ENCODE data around the gene EML5. TPM values are rescaled to one million over a fixed set of nuclear protein-coding genes. Genes with fewer than 3 reads are reported as not detected.

Gene EML5
- total and polyA plus RNA-seq, 2 experiments from 2014 or later, result 0.18 to 1.6 TPM

DNA sequence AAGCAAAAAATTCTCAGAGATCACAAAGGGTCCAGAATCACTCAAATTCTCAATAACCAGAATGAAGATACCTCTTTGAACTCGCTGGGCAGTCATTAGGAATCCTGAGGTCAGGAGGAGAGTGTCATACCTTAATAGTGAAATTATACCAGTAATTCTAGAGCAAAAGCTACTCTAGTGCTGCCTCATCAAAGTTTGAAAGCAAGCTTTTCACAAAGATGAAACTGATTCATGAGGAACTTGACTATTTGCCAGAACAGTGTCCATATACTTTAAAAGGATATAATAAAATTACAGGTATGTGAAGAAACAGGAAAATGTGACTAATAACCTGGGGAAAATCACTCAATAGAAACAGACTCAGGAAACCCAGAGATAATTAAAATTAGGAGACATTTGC is 44.5 kb downstream of the EML5 start (continued):
- no peak for TF ChIP-seq STAT1 (IDR thresholded peaks at IDR 0.05; ENCODE audit: unreplicated experiment)

GRCh38 chr14:88746052-88746451 is 46.7 kb downstream of the EML5 start:
- Mint-ChIP-seq H3K4me3 (no peak overlapping the region), H3K36me3 (ENCODE audit: low read depth) (no peaks in the 10 kb centered on the region), H3K27me3 (ENCODE audit: insufficient read depth, low read depth, poor library complexity) (no peaks in the 10 kb centered on the region), H3K9me3 (no peaks in the 10 kb centered on the region), H3K4me1 (no peaks in the 10 kb centered on the region), H3K27ac (no peak overlapping the region)
- Histone ChIP-seq H3K36me3 (ENCODE audit: insufficient read depth) (no peaks in the 10 kb centered on the region), H2AFZ (no peak overlapping the region), H3K27me3 (ENCODE audit: insufficient read depth) (no peaks in the 10 kb centered on the region), H3F3A (replicated peaks; ENCODE audit: low read depth) (no peaks in the 10 kb centered on the region), H3K4me2 (no peak overlapping the region), H4K20me1 (replicated peaks; ENCODE audit: insufficient read depth) (no peaks in the 10 kb centered on the region), H3K27ac (ENCODE audit: low read depth) (no peak overlapping the region), H3K4me1 (ENCODE audit: insufficient read depth) (no peaks in the 10 kb centered on the region), H3K9me2 (ENCODE audit: insufficient read depth) (no peaks in the 10 kb centered on the region), H3K79me2 (replicated peaks; ENCODE audit: insufficient read depth) (no peaks in the 10 kb centered on the region), H3K4me3 (no peak overlapping the region)
- DNase-seq (ENCODE audit: low spot score) (no peak), ATAC-seq (no peak)
- TF ChIP-seq EZH2phosphoT487 (IDR thresholded peaks at IDR 0.05; ENCODE audit: unreplicated experiment), result no peak
- TF ChIP-seq EZH2 (IDR thresholded peaks at IDR 0.05; ENCODE audit: low read depth, unreplicated experiment), result no peak
- no peak for TF ChIP-seq ZNF462 (CRISPR knock-in tag; IDR thresholded peaks at IDR 0.05)
- no peak for TF ChIP-seq ZNF114 (CRISPR knock-in tag; IDR thresholded peaks at IDR 0.05)

- Histone ChIP-seq H3K27ac (ENCODE audit: low read depth) (no peak overlapping the region), H3K27me3 (ENCODE audit: insufficient read depth) (no peaks in the 10 kb centered on the region), H3F3A (replicated peaks; ENCODE audit: low read depth) (no peaks in the 10 kb centered on the region), H4K20me1 (replicated peaks; ENCODE audit: insufficient read depth) (no peaks in the 10 kb centered on the region), H3K4me1 (ENCODE audit: insufficient read depth) (0 out of 2 replicates have a peak, but pooled peaks cover 3% of the 10 kb centered on the region), H3K4me2 (no peak overlapping the region), H3K9me2 (ENCODE audit: insufficient read depth) (no peaks in the 10 kb centered on the region), H2AFZ (no peak overlapping the region), H3K4me3 (no peak overlapping the region), H3K79me2 (replicated peaks; ENCODE audit: insufficient read depth) (no peaks in the 10 kb centered on the region), H3K36me3 (ENCODE audit: insufficient read depth) (no peaks in the 10 kb centered on the region)
- Mint-ChIP-seq H3K27ac (no peak overlapping the region), H3K9me3 (no peaks in the 10 kb centered on the region; the same call in 1 of the 3 replicates), H3K27me3 (ENCODE audit: insufficient read depth, low read depth, poor library complexity) (no peaks in the 10 kb centered on the region), H3K4me1 (no peaks in the 10 kb centered on the region), H3K36me3 (ENCODE audit: low read depth) (no peaks in the 10 kb centered on the region; the same call in 2 of the 3 replicates), H3K4me3 (no peak overlapping the region)
- DNase-seq (ENCODE audit: low spot score), result no peak
- no peak for ATAC-seq
- TF ChIP-seq, protein P1, sequence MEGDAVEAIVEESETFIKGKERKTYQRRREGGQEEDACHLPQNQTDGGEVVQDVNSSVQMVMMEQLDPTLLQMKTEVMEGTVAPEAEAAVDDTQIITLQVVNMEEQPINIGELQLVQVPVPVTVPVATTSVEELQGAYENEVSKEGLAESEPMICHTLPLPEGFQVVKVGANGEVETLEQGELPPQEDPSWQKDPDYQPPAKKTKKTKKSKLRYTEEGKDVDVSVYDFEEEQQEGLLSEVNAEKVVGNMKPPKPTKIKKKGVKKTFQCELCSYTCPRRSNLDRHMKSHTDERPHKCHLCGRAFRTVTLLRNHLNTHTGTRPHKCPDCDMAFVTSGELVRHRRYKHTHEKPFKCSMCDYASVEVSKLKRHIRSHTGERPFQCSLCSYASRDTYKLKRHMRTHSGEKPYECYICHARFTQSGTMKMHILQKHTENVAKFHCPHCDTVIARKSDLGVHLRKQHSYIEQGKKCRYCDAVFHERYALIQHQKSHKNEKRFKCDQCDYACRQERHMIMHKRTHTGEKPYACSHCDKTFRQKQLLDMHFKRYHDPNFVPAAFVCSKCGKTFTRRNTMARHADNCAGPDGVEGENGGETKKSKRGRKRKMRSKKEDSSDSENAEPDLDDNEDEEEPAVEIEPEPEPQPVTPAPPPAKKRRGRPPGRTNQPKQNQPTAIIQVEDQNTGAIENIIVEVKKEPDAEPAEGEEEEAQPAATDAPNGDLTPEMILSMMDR (conservative IDR thresholded peaks at IDR 0.05; ENCODE audit: low read depth in 2 of 2), result no peak
- TF ChIP-seq ZNF331 (CRISPR knock-in tag; IDR thresholded peaks at IDR 0.05; ENCODE audit: low read depth) (no peak), POLR2AphosphoS5 (IDR thresholded peaks at IDR 0.05; ENCODE audit: low read depth) (no peak), REST (IDR thresholded peaks at IDR 0.05; ENCODE audit: unreplicated experiment) (no peak)
These were observed 55.5 kb downstream of the EML5 start for GRCh38 chr14:88737245-88737644.

All from GM23338 (cell line).